ENCODE data around the gene TBX18. TPM values are rescaled to one million over a fixed set of nuclear protein-coding genes. Genes with fewer than 3 reads are reported as not detected.

The TBX18 gene
- total RNA-seq, 1 experiment from 2014 or later = not detected

GRCh38 chr6:84805145-84805544 lies 40.7 kb upstream of the TBX18 start:
- TF ChIP-seq CTCF (conservative IDR thresholded peaks at IDR 0.05) = no peak
- WGBS (ENCODE audit: extremely low coverage, insufficient read length, low lambda C conversion rate) = no CpG with 5 or more reads among the region's 1 CpG
- H3K4me3 Mint-ChIP-seq = no peak overlapping the region

More at GRCh38 chr6:84805145-84805544, 40.7 kb upstream of the TBX18 start:
- peaks cover 2% of the 10 kb centered on the region for H4K20me1 ChIP-seq (ENCODE audit: control insufficient read depth, insufficient read depth, insufficient read length)
- Mint-ChIP-seq H3K27ac (no peak overlapping the region), H3K4me1 (peaks cover 6% of the 10 kb centered on the region in 2 experiments), H3K27me3 (ENCODE audit: low read depth) (peaks cover 4% of the 10 kb centered on the region; the same call in 1 of the 2 replicates), H3K9me3 (no peaks in the 10 kb centered on the region), H3K36me3 (ENCODE audit: insufficient read depth in 1 of 3, low read depth in 3 of 3) (no peaks in the 10 kb centered on the region)
- DNase-seq = no peak
- no peak overlapping the region for H4K91ac ChIP-seq (ENCODE audit: insufficient read length, low read depth, low read length)
- H3K18ac ChIP-seq (ENCODE audit: insufficient read length, low read depth, low read length) = no peak overlapping the region
- no peak overlapping the region for H3K9ac ChIP-seq (ENCODE audit: extremely low read depth, insufficient read length, low read length)
- H3K23me2 ChIP-seq (ENCODE audit: insufficient read length, low read depth, low read length, poor library complexity, severe bottlenecking) = no peaks in the 10 kb centered on the region
- no peak overlapping the region for H2BK5ac ChIP-seq (ENCODE audit: insufficient read length, low read length)
- no peak overlapping the region for H3K14ac ChIP-seq (ENCODE audit: insufficient read depth, low read length)
- no peak overlapping the region for H2BK120ac ChIP-seq (ENCODE audit: low read depth, low read length, poor library complexity, severe bottlenecking)
- H3K9me3 ChIP-seq (ENCODE audit: control insufficient read depth, low read depth, low read length) = no peaks in the 10 kb centered on the region
- H4K5ac ChIP-seq (ENCODE audit: insufficient read length, low read depth, low read length) = no peak overlapping the region
- H3T11ph ChIP-seq (ENCODE audit: low read length) = no peak overlapping the region
- H3K4me2 ChIP-seq (ENCODE audit: insufficient read depth, insufficient read length, low read length) = no peak overlapping the region
- no peaks in the 10 kb centered on the region for H3K79me2 ChIP-seq (ENCODE audit: insufficient read depth, low read length)
- H3K4me1 ChIP-seq (ENCODE audit: insufficient read depth, low read length) = no peaks in the 10 kb centered on the region
- H3K4ac ChIP-seq (ENCODE audit: low read depth, low read length) = no peak overlapping the region
- no peak overlapping the region for H2AK5ac ChIP-seq (ENCODE audit: insufficient read length, low read length)
- no peak overlapping the region for H4K8ac ChIP-seq (replicated peaks; ENCODE audit: insufficient read length, low read depth, low read length)
- no peak overlapping the region for H2BK15ac ChIP-seq (ENCODE audit: low read depth, low read length)
- no peak overlapping the region for H2BK12ac ChIP-seq (ENCODE audit: insufficient read length, low read depth, low read length)
- H2BK20ac ChIP-seq (ENCODE audit: low read depth, low read length, poor library complexity, severe bottlenecking) = no peak overlapping the region
- no peak overlapping the region for H2AFZ ChIP-seq (ENCODE audit: low read length)
- H3K27me3 ChIP-seq (ENCODE audit: insufficient read depth, low read length) = no peaks in the 10 kb centered on the region
- no peak overlapping the region for H3K56ac ChIP-seq (ENCODE audit: insufficient read length, low read depth, low read length)
- H3K23ac ChIP-seq (ENCODE audit: insufficient read length, low read depth, low read length) = no peak overlapping the region
- H3K27ac ChIP-seq (ENCODE audit: insufficient read length, low read depth, low read length) = no peak overlapping the region
- no peaks in the 10 kb centered on the region for H3K79me1 ChIP-seq (ENCODE audit: insufficient read depth, low read depth, low read length, poor library complexity, severe bottlenecking)

Data from H9 (cell line).